Posterior vena cava (tissue), 2 donors: ENCODE data around the gene FXN. TPM values are rescaled to one million over a fixed set of nuclear protein-coding genes. Genes with fewer than 3 reads are reported as not detected.

Experiments
- DNase-seq: peaks from one replicate; pipeline ENCODE4 v3.0.0-alpha.2; 2020; ENCODE audit warnings: low spot score
- intact Hi-C, 2 donors: fragments of 100-400 bp; cut with DNase I; formaldehyde crosslinking; loops; one replicate each; pipeline versions ENCODE4 v1.14.1 to v1.14.2; 2022 to 2023
- total RNA-seq, 2 donors: library from RNA; stranded (reverse); fragmentation: NEBNext Ultra II Directional; extraction: Animal tissue kit (Norgen Biotek cat#: 25700); gene quantifications; one replicate each; pipeline ENCODE4 v1.2.1, GENCODE V29; 2021
- donor health status: DM: yes; HTN: yes; CAD: no.
- donor health status: DM: yes; HTN: yes; CAD: no.

The FXN gene
- total RNA-seq, 2 donors from 2014 or later, result 9.3 to 9.4 TPM

- DNase-seq, result no peak
- intact Hi-C loops, result loop anchor here in 1 of 2 donors (10.0 kb wide), 1 partner anchor 118 kb away; the partner anchor contains the start of gene TJP2
Observed at GRCh38 chr9:69056191-69056815, 20.8 kb downstream of the FXN start.

- DNase-seq, result no peak
- intact Hi-C loops, result loop anchor here in 1 of 2 donors (10.0 kb wide), 1 partner anchor 117 kb away; the partner anchor contains the start of gene TJP2
Observed at GRCh38 chr9:69058101-69058500, 22.5 kb downstream of the FXN start.

GRCh38 chr9:69060766-69061165 is 25.2 kb downstream of the FXN start:
- intact Hi-C loops, result no loop called here
- DNase-seq, result no peak

- DNase-seq, result no peak
- intact Hi-C loops, result no loop called here
Observed at GRCh38 chr9:69062195-69062594, 26.6 kb downstream of the FXN start.

GRCh38 chr9:69063839-69064238 is 28.3 kb downstream of the FXN start:
- intact Hi-C loops, result no loop called here
- DNase-seq, result no peak

- intact Hi-C loops, result no loop called here
Observed at GRCh38 chr9:69065660-69066059, 30.1 kb downstream of the FXN start.

GRCh38 chr9:69066955-69067354 is 31.4 kb downstream of the FXN start:
- intact Hi-C loops, result no loop called here
- no peak for DNase-seq

More at GRCh38 chr9:69065660-69066059, 30.1 kb downstream of the FXN start:
- DNase-seq, result no peak

- no peak for DNase-seq
- intact Hi-C loops, result no loop called here
Observed at GRCh38 chr9:69070201-69070600, 34.6 kb downstream of the FXN start.

GRCh38 chr9:69071059-69071458 is 35.5 kb downstream of the FXN start:
- DNase-seq, result no peak
- intact Hi-C loops, result no loop called here

- DNase-seq, result no peak
- intact Hi-C loops, result loop anchor here in 1 of 2 donors (1.0 kb wide), 1 partner anchor 38 kb away; no protein-coding TSS in a partner anchor
Observed at GRCh38 chr9:69073103-69073502, 37.6 kb downstream of the FXN start.

GRCh38 chr9:69074801-69075200 is 39.2 kb downstream of the FXN start:
- no peak for DNase-seq
- intact Hi-C loops, result no loop called here

- DNase-seq, result no peak
- intact Hi-C loops, result no loop called here
Observed at GRCh38 chr9:69076550-69076949, 41.0 kb downstream of the FXN start.

GRCh38 chr9:69078069-69078468 is 42.5 kb downstream of the FXN start:
- intact Hi-C loops, result no loop called here
- DNase-seq, result no peak

- intact Hi-C loops, result no loop called here
- DNase-seq, result no peak
Observed at GRCh38 chr9:69078581-69078980, 43.0 kb downstream of the FXN start.

GRCh38 chr9:69079186-69079585 is 43.6 kb downstream of the FXN start:
- intact Hi-C loops, result no loop called here
- no peak for DNase-seq

GRCh38 chr9:69081261-69081660 is 45.7 kb downstream of the FXN start:
- intact Hi-C loops, result no loop called here
- no peak for DNase-seq

- no peak for DNase-seq
- intact Hi-C loops, result no loop called here
Observed at GRCh38 chr9:69083321-69083720, 47.8 kb downstream of the FXN start.

- intact Hi-C loops, result no loop called here
- DNase-seq, result no peak
Observed at GRCh38 chr9:69085569-69086283, 50.2 kb downstream of the FXN start.

- DNase-seq, result no peak
- intact Hi-C loops, result no loop called here
Observed at GRCh38 chr9:69086312-69086711, 50.8 kb downstream of the FXN start.

- intact Hi-C loops, result no loop called here
Observed at GRCh38 chr9:69086769-69087168, 51.2 kb downstream of the FXN start.

GRCh38 chr9:69089082-69089481 is 53.5 kb downstream of the FXN start:
- DNase-seq, result no peak
- intact Hi-C loops, result no loop called here

More at GRCh38 chr9:69086769-69087168, 51.2 kb downstream of the FXN start:
- no peak for DNase-seq
